ENCODE measurements around the gene TMEM178A.

Gene TMEM178A

DNA sequence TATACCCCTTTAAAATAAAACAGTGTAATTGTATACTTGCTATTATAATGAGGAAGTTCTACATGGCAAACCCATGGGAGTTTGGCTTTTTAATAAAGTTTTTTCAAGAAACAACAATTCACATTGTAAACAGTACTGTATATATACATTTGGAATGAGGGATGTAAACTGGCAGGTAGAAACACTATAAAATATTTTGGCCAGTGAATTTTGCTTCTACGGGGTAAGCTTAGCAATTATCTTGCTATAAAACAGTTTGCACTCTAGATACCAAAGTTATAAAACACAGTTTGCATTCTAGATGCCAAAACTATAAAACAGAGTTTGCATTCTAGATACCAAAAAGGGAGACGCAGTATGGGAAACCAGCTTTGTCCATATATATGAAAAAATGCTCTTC is 96.7 kb downstream of the TMEM178A start:
- DNase-seq, result no peak
